HG02798 (cell line): ENCODE measurements around the gene C4orf17.
"Not testable (repeated sequence)": the region's sequence is repeated elsewhere in the genome, so short reads cannot be mapped to it uniquely, and the experiment has no call there.

Experiments used
- ATAC-seq: cut with Tn5 transposase; IDR thresholded peaks from one replicate; pipeline ENCODE4 v1.9.1; 2021; ENCODE audit warnings: mild to moderate bottlenecking; ENCODE audit not compliant: unreplicated experiment, poor library complexity

The C4orf17 gene

GRCh38 chr4:99510721-99511120 is at the start of gene C4orf17:
Gene C4orf17 (plus strand): TSS chr4:99511021. CDS start chr4:99513082, 2,061 bp downstream.
- ATAC-seq: no peak

- no peak for ATAC-seq
Measured at GRCh38 chr4:99461623-99462401, 49.0 kb upstream of the C4orf17 start.

GRCh38 chr4:99462875-99463464 is 47.9 kb upstream of the C4orf17 start:
- ATAC-seq: peak; percentile 97

GRCh38 chr4:99463566-99463965 is 47.3 kb upstream of the C4orf17 start:
- ATAC-seq: no peak

- ATAC-seq: no peak
Measured at GRCh38 chr4:99467887-99468286, 42.9 kb upstream of the C4orf17 start.

- ATAC-seq: no peak
Measured at GRCh38 chr4:99468889-99469288, 41.9 kb upstream of the C4orf17 start.

GRCh38 chr4:99471349-99471748 is 39.5 kb upstream of the C4orf17 start:
- no peak for ATAC-seq

- ATAC-seq: no peak
Measured at GRCh38 chr4:99471896-99472295, 38.9 kb upstream of the C4orf17 start.

GRCh38 chr4:99473131-99473530 is 37.7 kb upstream of the C4orf17 start:
- ATAC-seq: no peak

GRCh38 chr4:99483636-99484035 is 27.2 kb upstream of the C4orf17 start:
- ATAC-seq: no peak

- no peak for ATAC-seq
Measured at GRCh38 chr4:99485212-99485611, 25.6 kb upstream of the C4orf17 start.

- ATAC-seq: not testable (repeated sequence)
Measured at GRCh38 chr4:99486648-99487047, 24.2 kb upstream of the C4orf17 start.

- no peak for ATAC-seq
Measured at GRCh38 chr4:99490286-99490685, 20.5 kb upstream of the C4orf17 start.

- ATAC-seq: no peak
Measured at GRCh38 chr4:99504804-99505502, 5.9 kb upstream of the C4orf17 start.

- ATAC-seq: no peak
Measured at GRCh38 chr4:99506781-99507180, 4.0 kb upstream of the C4orf17 start.

GRCh38 chr4:99507349-99507748 is 3.5 kb upstream of the C4orf17 start:
- ATAC-seq: no peak

- ATAC-seq: no peak
Measured at GRCh38 chr4:99507762-99508161, 3.1 kb upstream of the C4orf17 start.

- ATAC-seq: no peak
Measured at GRCh38 chr4:99518601-99519295, 7.9 kb downstream of the C4orf17 start.

GRCh38 chr4:99529228-99529627 is 18.4 kb downstream of the C4orf17 start:
- no peak for ATAC-seq

GRCh38 chr4:99529956-99530355 is 19.1 kb downstream of the C4orf17 start:
- ATAC-seq: no peak

- ATAC-seq: not testable (repeated sequence)
Measured at GRCh38 chr4:99534699-99535098, 23.9 kb downstream of the C4orf17 start.
